GM21381 (cell line): ENCODE data around the gene LLGL2.

Source experiments
- ATAC-seq: cut with Tn5 transposase; IDR thresholded peaks from one replicate; pipeline ENCODE4 v1.9.1; 2021; ENCODE audit warnings: mild to moderate bottlenecking, moderate library complexity; ENCODE audit not compliant: unreplicated experiment

The LLGL2 gene

GRCh38 chr17:75521951-75522727, 3.4 kb upstream of the LLGL2 start:
- no peak for ATAC-seq

GRCh38 chr17:75523647-75524046, 1.9 kb upstream of the LLGL2 start:
- ATAC-seq, result no peak

- no peak for ATAC-seq
Observed at GRCh38 chr17:75524269-75524969, 1.1 kb upstream of the LLGL2 start.

- ATAC-seq, result no peak
Observed at GRCh38 chr17:75525806-75526554, 483 bp downstream of the LLGL2 start.

- ATAC-seq, result no peak
Observed at GRCh38 chr17:75526555-75527270, 1.2 kb downstream of the LLGL2 start.

GRCh38 chr17:75530837-75531720, 5.6 kb downstream of the LLGL2 start:
- ATAC-seq, result no peak

- no peak for ATAC-seq
Observed at GRCh38 chr17:75531721-75532072, 6.2 kb downstream of the LLGL2 start.

- no peak for ATAC-seq
Observed at GRCh38 chr17:75535119-75535537, 9.6 kb downstream of the LLGL2 start.

GRCh38 chr17:75535871-75536270, 10.4 kb downstream of the LLGL2 start:
- no peak for ATAC-seq

- no peak for ATAC-seq
Observed at GRCh38 chr17:75536366-75536765, 10.9 kb downstream of the LLGL2 start.

GRCh38 chr17:75539967-75540729, 14.7 kb downstream of the LLGL2 start:
- ATAC-seq, result no peak

- no peak for ATAC-seq
Observed at GRCh38 chr17:75540923-75541503, 15.5 kb downstream of the LLGL2 start.

- ATAC-seq, result no peak
Observed at GRCh38 chr17:75542229-75542628, 16.7 kb downstream of the LLGL2 start.

- ATAC-seq, result no peak
Observed at GRCh38 chr17:75542728-75543336, 17.3 kb downstream of the LLGL2 start.

- no peak for ATAC-seq
Observed at GRCh38 chr17:75544250-75544649, 18.8 kb downstream of the LLGL2 start.

GRCh38 chr17:75546181-75546580, 20.7 kb downstream of the LLGL2 start:
- no peak for ATAC-seq

GRCh38 chr17:75547091-75547490, 21.6 kb downstream of the LLGL2 start:
- ATAC-seq, result no peak

- no peak for ATAC-seq
Observed at GRCh38 chr17:75548813-75549212, 23.3 kb downstream of the LLGL2 start.
